ENCODE measurements around the gene IGFN1. TPM values are rescaled to one million over a fixed set of nuclear protein-coding genes. Genes with fewer than 3 reads are reported as not detected.
"Not testable (repeated sequence)": the region's sequence is repeated elsewhere in the genome, so short reads cannot be mapped to it uniquely, and the experiment has no call there.

IGFN1 gene
- total RNA-seq, 2 experiments from 2014 or later: not detected

GRCh38 chr1:201149400-201149799 is 41.2 kb upstream of the IGFN1 start:
- ChIA-PET POLR2A (no interaction called here), CTCF (interaction anchor here (0.5 to 1.6 kb wide), 9 partner anchors 10 to 1753 kb away, joined by 3 to 5 read pairs (median 4); no protein-coding TSS in a partner anchor)
- H3K36me3 Mint-ChIP-seq (ENCODE audit: low read depth): no peaks in the 10 kb centered on the region
- H3K27ac Mint-ChIP-seq: no peak overlapping the region
- H3K4me3 Mint-ChIP-seq: no peak overlapping the region
- no peaks in the 10 kb centered on the region for H3K9me3 Mint-ChIP-seq
- peaks cover 10% of the 10 kb centered on the region for H3K4me1 Mint-ChIP-seq
- no peaks in the 10 kb centered on the region for H3K27me3 Mint-ChIP-seq
- no peak for DNase-seq

GRCh38 chr1:201153474-201154388 is 36.9 kb upstream of the IGFN1 start:
- Mint-ChIP-seq H3K4me3 (peak overlapping the region; percentile 81), H3K36me3 (ENCODE audit: low read depth) (no peaks in the 10 kb centered on the region), H3K27ac (peak overlapping the region; percentile 55), H3K9me3 (no peaks in the 10 kb centered on the region), H3K4me1 (peaks cover 15% of the 10 kb centered on the region), H3K27me3 (peaks cover 18% of the 10 kb centered on the region)
- CTCF ChIA-PET: interaction anchor here (0.5 to 1.2 kb wide), 6 partner anchors 15 to 264 kb away, joined by 3 to 6 read pairs (median 3); no protein-coding TSS in a partner anchor
- POLR2A ChIA-PET: interaction anchor here (0.9 to 1.1 kb wide), 5 partner anchors 10 to 801 kb away, joined by 3 to 4 read pairs (median 3); partner anchors contain the start of genes KIF21B and TIMM17A
- no peak for DNase-seq

GRCh38 chr1:201154389-201155165 is 36.0 kb upstream of the IGFN1 start, which contains the start of gene TMEM9:
TMEM9 (minus strand) TSS chr1:201154474; CDS start chr1:201153923, 551 bp downstream.
- Mint-ChIP-seq H3K27me3 (peaks cover 21% of the 10 kb centered on the region), H3K4me1 (peaks cover 15% of the 10 kb centered on the region), H3K36me3 (ENCODE audit: low read depth) (no peaks in the 10 kb centered on the region), H3K9me3 (no peaks in the 10 kb centered on the region), H3K27ac (peak within 1 kb of the TSS; percentile 55), H3K4me3 (peak within 1 kb of the TSS; percentile 81)
- ChIA-PET POLR2A (interaction anchor here (0.6 to 1.1 kb wide), 8 partner anchors 9 to 801 kb away, joined by 3 to 4 read pairs (median 3); partner anchors contain the start of genes KIF21B and TIMM17A), CTCF (interaction anchor here (0.5 to 1.2 kb wide), 6 partner anchors 14 to 265 kb away, joined by 3 to 6 read pairs (median 3); no protein-coding TSS in a partner anchor)
- peak; percentile 97 for DNase-seq

GRCh38 chr1:201155354-201155753 is 35.3 kb upstream of the IGFN1 start:
- no peaks in the 10 kb centered on the region for H3K36me3 Mint-ChIP-seq (ENCODE audit: low read depth)
- no peaks in the 10 kb centered on the region for H3K9me3 Mint-ChIP-seq
- peaks cover 15% of the 10 kb centered on the region for H3K4me1 Mint-ChIP-seq
- no peak overlapping the region for H3K4me3 Mint-ChIP-seq
- ChIA-PET CTCF (interaction anchor here (0.7 kb wide), 1 partner anchor 13 kb away, joined by 3 read pairs; no protein-coding TSS in a partner anchor), POLR2A (no interaction called here)
- DNase-seq: no peak
- H3K27ac Mint-ChIP-seq: no peak overlapping the region
- peaks cover 21% of the 10 kb centered on the region for H3K27me3 Mint-ChIP-seq

GRCh38 chr1:201156346-201156745 is 34.3 kb upstream of the IGFN1 start:
- peaks cover 24% of the 10 kb centered on the region for H3K27me3 Mint-ChIP-seq
- POLR2A ChIA-PET: interaction anchor here (1.3 kb wide), 1 partner anchor 14 kb away, joined by 3 read pairs; no protein-coding TSS in a partner anchor
- CTCF ChIA-PET: interaction anchor here (0.5 kb wide), 1 partner anchor 91 kb away, joined by 3 read pairs; no protein-coding TSS in a partner anchor
- DNase-seq: no peak
- H3K4me3 Mint-ChIP-seq: no peak overlapping the region
- H3K27ac Mint-ChIP-seq: no peak overlapping the region
- no peaks in the 10 kb centered on the region for H3K36me3 Mint-ChIP-seq (ENCODE audit: low read depth)
- peaks cover 15% of the 10 kb centered on the region for H3K4me1 Mint-ChIP-seq
- no peaks in the 10 kb centered on the region for H3K9me3 Mint-ChIP-seq

- H3K27me3 Mint-ChIP-seq: peaks cover 24% of the 10 kb centered on the region
- POLR2A ChIA-PET: interaction anchor here (1.3 kb wide), 1 partner anchor 14 kb away, joined by 3 read pairs; no protein-coding TSS in a partner anchor
- DNase-seq: no peak
- H3K36me3 Mint-ChIP-seq (ENCODE audit: low read depth): no peaks in the 10 kb centered on the region
- H3K4me1 Mint-ChIP-seq: peaks cover 15% of the 10 kb centered on the region
- H3K4me3 Mint-ChIP-seq: no peak overlapping the region
- H3K9me3 Mint-ChIP-seq: no peaks in the 10 kb centered on the region
- CTCF ChIA-PET: interaction anchor here (0.5 kb wide), 1 partner anchor 91 kb away, joined by 3 read pairs; no protein-coding TSS in a partner anchor
- no peak overlapping the region for H3K27ac Mint-ChIP-seq
Measured at GRCh38 chr1:201156819-201157218, 33.8 kb upstream of the IGFN1 start.

- DNase-seq: no peak
- H3K4me1 Mint-ChIP-seq: peaks cover 13% of the 10 kb centered on the region
- peaks cover 24% of the 10 kb centered on the region for H3K27me3 Mint-ChIP-seq
- no peak overlapping the region for H3K4me3 Mint-ChIP-seq
- H3K36me3 Mint-ChIP-seq (ENCODE audit: low read depth): no peaks in the 10 kb centered on the region
- POLR2A ChIA-PET: no interaction called here
- CTCF ChIA-PET: interaction anchor here (1.1 kb wide), 1 partner anchor 186 kb away, joined by 3 read pairs; no protein-coding TSS in a partner anchor
- H3K27ac Mint-ChIP-seq: no peak overlapping the region
- H3K9me3 Mint-ChIP-seq: no peaks in the 10 kb centered on the region
Measured at GRCh38 chr1:201157949-201158348, 32.7 kb upstream of the IGFN1 start.

GRCh38 chr1:201163036-201163435 is 27.6 kb upstream of the IGFN1 start:
- DNase-seq; POLR2A ChIA-PET; H3K4me1 Mint-ChIP-seq; H3K36me3 Mint-ChIP-seq (ENCODE audit: low read depth); H3K27ac Mint-ChIP-seq; H3K9me3 Mint-ChIP-seq; H3K4me3 Mint-ChIP-seq: not testable (repeated sequence)
- CTCF ChIA-PET: interaction anchor here (0.6 kb wide), 1 partner anchor 275 kb away, joined by 4 read pairs; no protein-coding TSS in a partner anchor
- H3K27me3 Mint-ChIP-seq: peaks cover 27% of the 10 kb centered on the region

GRCh38 chr1:201163707-201164106 is 26.9 kb upstream of the IGFN1 start:
- no peaks in the 10 kb centered on the region for H3K9me3 Mint-ChIP-seq
- peaks cover 28% of the 10 kb centered on the region for H3K27me3 Mint-ChIP-seq
- POLR2A ChIA-PET: interaction anchor here (1.1 kb wide), 1 partner anchor 10 kb away, joined by 4 read pairs; the partner anchor contains the start of gene TMEM9
- H3K36me3 Mint-ChIP-seq (ENCODE audit: low read depth): no peaks in the 10 kb centered on the region
- no peak overlapping the region for H3K4me3 Mint-ChIP-seq
- H3K27ac Mint-ChIP-seq: no peak overlapping the region
- no peaks in the 10 kb centered on the region for H3K4me1 Mint-ChIP-seq
- no peak for DNase-seq
- CTCF ChIA-PET: no interaction called here

GRCh38 chr1:201164645-201165044 is 26.0 kb upstream of the IGFN1 start:
- no peak overlapping the region for H3K4me3 Mint-ChIP-seq
- H3K27me3 Mint-ChIP-seq: peaks cover 25% of the 10 kb centered on the region
- CTCF ChIA-PET: no interaction called here
- H3K4me1 Mint-ChIP-seq: no peaks in the 10 kb centered on the region
- H3K27ac Mint-ChIP-seq: no peak overlapping the region
- H3K36me3 Mint-ChIP-seq (ENCODE audit: low read depth): no peaks in the 10 kb centered on the region
- POLR2A ChIA-PET: interaction anchor here (1.1 kb wide), 1 partner anchor 10 kb away, joined by 4 read pairs; the partner anchor contains the start of gene TMEM9
- DNase-seq: no peak
- no peaks in the 10 kb centered on the region for H3K9me3 Mint-ChIP-seq

- H3K27me3 Mint-ChIP-seq: peaks cover 33% of the 10 kb centered on the region
- CTCF ChIA-PET: interaction anchor here (1.0 to 1.7 kb wide), 3 partner anchors 12 to 542 kb away, joined by 3 to 7 read pairs (median 3); partner anchors contain the start of gene TMEM9
- no peaks in the 10 kb centered on the region for H3K36me3 Mint-ChIP-seq (ENCODE audit: low read depth)
- no peak overlapping the region for H3K27ac Mint-ChIP-seq
- DNase-seq: no peak
- peaks cover 12% of the 10 kb centered on the region for H3K4me1 Mint-ChIP-seq
- no peaks in the 10 kb centered on the region for H3K9me3 Mint-ChIP-seq
- H3K4me3 Mint-ChIP-seq: no peak overlapping the region
- POLR2A ChIA-PET: no interaction called here
Measured at GRCh38 chr1:201167041-201167991, 23.3 kb upstream of the IGFN1 start.
